IPS-20b (cell line): ENCODE measurements around the gene CLDN16.

Experiments used
- H3K27ac ChIP-seq: one replicate; pipeline ENCODE4 v1.5.1; 2013; ENCODE audit warnings: low read length
- H3K27me3 ChIP-seq: 2 replicates; pipeline ENCODE4 v1.6.1; 2013; ENCODE audit warnings: mild to moderate bottlenecking, low read length, inconsistent platforms; ENCODE audit not compliant: insufficient read depth
- H3K36me3 ChIP-seq: 2 replicates; pipeline ENCODE4 v1.6.1; 2013; ENCODE audit warnings: low read depth, mild to moderate bottlenecking, inconsistent platforms, low read length, moderate library complexity; ENCODE audit not compliant: insufficient read depth
- H3K4me1 ChIP-seq: 2 replicates; pipeline ENCODE4 v1.6.1; 2013; ENCODE audit warnings: mild to moderate bottlenecking, control low read depth, inconsistent platforms, low read length, moderate library complexity; ENCODE audit not compliant: insufficient read depth
- H3K4me3 ChIP-seq: 2 replicates; pipeline ENCODE4 v1.5.1; 2013; ENCODE audit warnings: mild to moderate bottlenecking, low read length, inconsistent platforms
- H3K9ac ChIP-seq: 2 replicates; pipeline ENCODE4 v1.6.1; 2013; ENCODE audit warnings: low read depth, mild to moderate bottlenecking, inconsistent platforms, low read length, moderate library complexity
- H3K9me3 ChIP-seq: 2 replicates; pipeline ENCODE4 v1.6.1; 2013; ENCODE audit warnings: mild to moderate bottlenecking, low read depth, low read length, inconsistent platforms; ENCODE audit not compliant: insufficient read depth

The CLDN16 gene

GRCh38 chr3:190444576-190445145 lies 56.7 kb downstream of the CLDN16 start:
- Histone ChIP-seq H3K36me3 (no peaks in the 10 kb centered on the region), H3K27ac (no peak overlapping the region), H3K4me1 (no peaks in the 10 kb centered on the region), H3K9me3 (no peaks in the 10 kb centered on the region), H3K9ac (no peak overlapping the region), H3K27me3 (no peaks in the 10 kb centered on the region), H3K4me3 (no peak overlapping the region)

GRCh38 chr3:190446573-190447279 lies 58.8 kb downstream of the CLDN16 start:
- Histone ChIP-seq H3K9ac (no peak overlapping the region), H3K4me3 (no peak overlapping the region), H3K9me3 (no peaks in the 10 kb centered on the region), H3K27me3 (no peaks in the 10 kb centered on the region), H3K4me1 (no peaks in the 10 kb centered on the region), H3K27ac (no peak overlapping the region), H3K36me3 (no peaks in the 10 kb centered on the region)

GRCh38 chr3:190448256-190448655 lies 60.3 kb downstream of the CLDN16 start:
- no peaks in the 10 kb centered on the region for H3K27me3 ChIP-seq
- no peaks in the 10 kb centered on the region for H3K4me1 ChIP-seq
- no peak overlapping the region for H3K4me3 ChIP-seq
- no peak overlapping the region for H3K9ac ChIP-seq
- H3K36me3 ChIP-seq, result no peaks in the 10 kb centered on the region
- no peak overlapping the region for H3K27ac ChIP-seq
- no peaks in the 10 kb centered on the region for H3K9me3 ChIP-seq

- no peaks in the 10 kb centered on the region for H3K4me1 ChIP-seq
- no peaks in the 10 kb centered on the region for H3K9me3 ChIP-seq
- no peaks in the 10 kb centered on the region for H3K27me3 ChIP-seq
- no peak within 1 kb of the TSS for H3K4me3 ChIP-seq
- H3K27ac ChIP-seq, result no peak within 1 kb of the TSS
- no peak within 1 kb of the TSS for H3K9ac ChIP-seq
- H3K36me3 ChIP-seq, result no peaks in the 10 kb centered on the region
These were observed 61.8 kb downstream of the CLDN16 start, which contains the start of gene TMEM207 for GRCh38 chr3:190449801-190450200. Gene TMEM207 (minus strand): TSS chr3:190449901. CDS start chr3:190449809, 92 bp downstream.

- Histone ChIP-seq H3K27me3 (no peaks in the 10 kb centered on the region), H3K27ac (no peak overlapping the region), H3K9ac (no peak overlapping the region), H3K9me3 (no peaks in the 10 kb centered on the region), H3K4me1 (no peaks in the 10 kb centered on the region), H3K4me3 (no peak overlapping the region), H3K36me3 (no peaks in the 10 kb centered on the region)
These were observed 67.9 kb downstream of the CLDN16 start for GRCh38 chr3:190455828-190456227.

GRCh38 chr3:190456770-190457169 lies 68.8 kb downstream of the CLDN16 start:
- Histone ChIP-seq H3K27ac (no peak overlapping the region), H3K4me3 (no peak overlapping the region), H3K9ac (no peak overlapping the region), H3K27me3 (no peaks in the 10 kb centered on the region), H3K9me3 (no peaks in the 10 kb centered on the region), H3K36me3 (no peaks in the 10 kb centered on the region), H3K4me1 (no peaks in the 10 kb centered on the region)

- Histone ChIP-seq H3K4me1 (no peaks in the 10 kb centered on the region), H3K9ac (no peak overlapping the region), H3K27ac (no peak overlapping the region), H3K36me3 (no peaks in the 10 kb centered on the region), H3K9me3 (no peaks in the 10 kb centered on the region), H3K27me3 (no peaks in the 10 kb centered on the region), H3K4me3 (no peak overlapping the region)
These were observed 70.1 kb downstream of the CLDN16 start for GRCh38 chr3:190458040-190458439.
